Stimulated activated CD4-positive, alpha-beta T cell treated with anti-CD3 and anti-CD28 coated beads, TNF-alpha, amount 100 ng/mL, for 48 hours (primary cell): ENCODE data around the gene NFXL1.

Experiments
- DNase-seq, 3 donors: peaks; one replicate each; pipeline ENCODE4 v3.0.0-alpha.2; 2020; ENCODE audit warnings: low read depth in 3 of 3

Gene NFXL1

GRCh38 chr4:47835494-47835893, 78.9 kb downstream of the NFXL1 start:
- no peak for DNase-seq

- DNase-seq: no peak
These were observed 83.2 kb downstream of the NFXL1 start for GRCh38 chr4:47831026-47831679.

- DNase-seq: no peak
These were observed 83.9 kb downstream of the NFXL1 start for GRCh38 chr4:47830265-47831025.

GRCh38 chr4:47829438-47829837, 84.9 kb downstream of the NFXL1 start:
- no peak for DNase-seq

GRCh38 chr4:47827343-47828047, 86.9 kb downstream of the NFXL1 start:
- DNase-seq: no peak

GRCh38 chr4:47824840-47825239, 89.5 kb downstream of the NFXL1 start:
- no peak for DNase-seq

- DNase-seq: no peak
These were observed 95.2 kb downstream of the NFXL1 start for GRCh38 chr4:47819178-47819577.

- no peak for DNase-seq
These were observed 97.1 kb downstream of the NFXL1 start for GRCh38 chr4:47817275-47817674.

- no peak for DNase-seq
These were observed 97.6 kb downstream of the NFXL1 start for GRCh38 chr4:47816748-47817147.

- DNase-seq: no peak
These were observed 99.6 kb downstream of the NFXL1 start for GRCh38 chr4:47814618-47815295.

GRCh38 chr4:47809654-47810203, 104.7 kb downstream of the NFXL1 start:
- no peak for DNase-seq

- no peak for DNase-seq
These were observed 109.8 kb downstream of the NFXL1 start for GRCh38 chr4:47804598-47804997.

- DNase-seq: no peak
These were observed 112.8 kb downstream of the NFXL1 start for GRCh38 chr4:47801481-47802002.

- no peak for DNase-seq
These were observed 116.2 kb downstream of the NFXL1 start for GRCh38 chr4:47798165-47798564.
